Panc1 (cell line): ENCODE results near the gene SRC.

Source experiments
- POLR2AphosphoS5 ChIP-seq: IDR thresholded peaks from 2 replicates; pipeline ENCODE4 v1.6.1; 2012; ENCODE audit warnings: mild to moderate bottlenecking, low read depth, low read length, moderate library complexity
- TF ChIP-seq, protein P1 (sequence below): fragments of 450-650 bp; IDR thresholded peaks from 2 replicates; pipeline ENCODE4 v1.5.1; 2017; ENCODE audit warnings: mild to moderate bottlenecking
- TF ChIP-seq, protein P2 (sequence below), 2 experiments: IDR thresholded peaks; 2 replicates each; pipeline ENCODE4 v1.6.1; 2011 to 2012; ENCODE audit warnings: low read depth in 2 of 2, control low read depth in 1 of 2, low read length in 1 of 2, mild to moderate bottlenecking in 1 of 2, moderate library complexity in 1 of 2; ENCODE audit not compliant: insufficient read depth in 1 of 2

DNA sequence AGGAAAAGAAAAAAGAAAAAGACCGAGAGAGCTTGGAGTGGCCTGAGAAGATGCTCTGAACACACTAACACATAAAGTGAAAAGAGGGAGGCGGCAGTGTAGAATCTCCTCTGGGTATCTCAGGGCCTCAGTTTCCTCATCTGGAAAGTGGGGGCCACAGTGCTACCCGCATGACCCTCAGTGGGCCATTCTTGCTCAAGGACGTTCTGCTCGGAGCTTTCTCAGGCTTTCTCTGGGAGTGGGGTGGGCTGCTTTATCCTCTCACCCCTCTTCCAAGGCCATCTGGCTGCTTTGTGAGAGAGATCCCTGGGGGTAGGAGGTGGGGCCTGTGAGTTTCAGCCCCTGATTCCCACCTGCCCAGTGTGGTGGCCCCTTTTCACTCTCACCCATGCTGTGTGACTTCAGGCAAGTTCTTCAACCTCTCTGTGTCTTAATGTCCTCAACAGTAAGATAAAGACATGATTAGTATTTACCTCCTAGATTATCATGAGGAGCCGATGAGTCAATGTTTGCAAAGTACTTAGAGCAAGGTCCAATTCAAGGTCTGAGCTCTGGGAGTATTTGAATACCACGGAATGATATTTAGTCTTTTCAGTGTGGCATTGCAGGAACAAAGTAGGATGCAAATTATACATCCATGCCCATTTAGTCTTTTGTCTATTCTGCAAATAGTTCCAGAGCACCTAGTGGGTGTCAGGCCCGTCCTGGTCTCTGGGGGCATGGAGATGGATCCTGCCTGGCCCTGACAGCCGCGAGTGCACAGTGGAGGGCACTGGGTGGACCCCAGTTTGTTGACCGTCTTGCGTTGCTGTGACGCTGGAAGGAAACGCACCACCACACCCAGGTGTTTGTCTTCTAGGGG is 34.3 kb downstream of the SRC start:
- TF ChIP-seq, protein P1, sequence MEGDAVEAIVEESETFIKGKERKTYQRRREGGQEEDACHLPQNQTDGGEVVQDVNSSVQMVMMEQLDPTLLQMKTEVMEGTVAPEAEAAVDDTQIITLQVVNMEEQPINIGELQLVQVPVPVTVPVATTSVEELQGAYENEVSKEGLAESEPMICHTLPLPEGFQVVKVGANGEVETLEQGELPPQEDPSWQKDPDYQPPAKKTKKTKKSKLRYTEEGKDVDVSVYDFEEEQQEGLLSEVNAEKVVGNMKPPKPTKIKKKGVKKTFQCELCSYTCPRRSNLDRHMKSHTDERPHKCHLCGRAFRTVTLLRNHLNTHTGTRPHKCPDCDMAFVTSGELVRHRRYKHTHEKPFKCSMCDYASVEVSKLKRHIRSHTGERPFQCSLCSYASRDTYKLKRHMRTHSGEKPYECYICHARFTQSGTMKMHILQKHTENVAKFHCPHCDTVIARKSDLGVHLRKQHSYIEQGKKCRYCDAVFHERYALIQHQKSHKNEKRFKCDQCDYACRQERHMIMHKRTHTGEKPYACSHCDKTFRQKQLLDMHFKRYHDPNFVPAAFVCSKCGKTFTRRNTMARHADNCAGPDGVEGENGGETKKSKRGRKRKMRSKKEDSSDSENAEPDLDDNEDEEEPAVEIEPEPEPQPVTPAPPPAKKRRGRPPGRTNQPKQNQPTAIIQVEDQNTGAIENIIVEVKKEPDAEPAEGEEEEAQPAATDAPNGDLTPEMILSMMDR = no peak
- no peak for TF ChIP-seq POLR2AphosphoS5
- TF ChIP-seq, protein P2, sequence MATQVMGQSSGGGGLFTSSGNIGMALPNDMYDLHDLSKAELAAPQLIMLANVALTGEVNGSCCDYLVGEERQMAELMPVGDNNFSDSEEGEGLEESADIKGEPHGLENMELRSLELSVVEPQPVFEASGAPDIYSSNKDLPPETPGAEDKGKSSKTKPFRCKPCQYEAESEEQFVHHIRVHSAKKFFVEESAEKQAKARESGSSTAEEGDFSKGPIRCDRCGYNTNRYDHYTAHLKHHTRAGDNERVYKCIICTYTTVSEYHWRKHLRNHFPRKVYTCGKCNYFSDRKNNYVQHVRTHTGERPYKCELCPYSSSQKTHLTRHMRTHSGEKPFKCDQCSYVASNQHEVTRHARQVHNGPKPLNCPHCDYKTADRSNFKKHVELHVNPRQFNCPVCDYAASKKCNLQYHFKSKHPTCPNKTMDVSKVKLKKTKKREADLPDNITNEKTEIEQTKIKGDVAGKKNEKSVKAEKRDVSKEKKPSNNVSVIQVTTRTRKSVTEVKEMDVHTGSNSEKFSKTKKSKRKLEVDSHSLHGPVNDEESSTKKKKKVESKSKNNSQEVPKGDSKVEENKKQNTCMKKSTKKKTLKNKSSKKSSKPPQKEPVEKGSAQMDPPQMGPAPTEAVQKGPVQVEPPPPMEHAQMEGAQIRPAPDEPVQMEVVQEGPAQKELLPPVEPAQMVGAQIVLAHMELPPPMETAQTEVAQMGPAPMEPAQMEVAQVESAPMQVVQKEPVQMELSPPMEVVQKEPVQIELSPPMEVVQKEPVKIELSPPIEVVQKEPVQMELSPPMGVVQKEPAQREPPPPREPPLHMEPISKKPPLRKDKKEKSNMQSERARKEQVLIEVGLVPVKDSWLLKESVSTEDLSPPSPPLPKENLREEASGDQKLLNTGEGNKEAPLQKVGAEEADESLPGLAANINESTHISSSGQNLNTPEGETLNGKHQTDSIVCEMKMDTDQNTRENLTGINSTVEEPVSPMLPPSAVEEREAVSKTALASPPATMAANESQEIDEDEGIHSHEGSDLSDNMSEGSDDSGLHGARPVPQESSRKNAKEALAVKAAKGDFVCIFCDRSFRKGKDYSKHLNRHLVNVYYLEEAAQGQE (IDR thresholded peaks at IDR 0.05; ENCODE audit: insufficient read depth in 1 of 2, low read depth in 2 of 2, low read length in 1 of 2) = no peak
